22Rv1 (cell line): Measurements from ENCODE around the gene STRBP.

Experiments
- CTCF ChIP-seq: fragments of 450-650 bp; IDR thresholded peaks from 2 replicates; pipeline ENCODE4 v1.5.1; 2017; ENCODE audit warnings: mild to moderate bottlenecking
- ZFX ChIP-seq: fragments of 450-650 bp; IDR thresholded peaks from 2 replicates; pipeline ENCODE4 v1.6.1; 2017; ENCODE audit warnings: antibody characterized with exemption, borderline replicate concordance

GRCh38 chr9:123239726-123240125, 28.7 kb downstream of the STRBP start:
- TF ChIP-seq CTCF (no peak), ZFX (no peak)
